Colon (tissue), 2 donors: ENCODE results near the gene COASY.
"Not testable (repeated sequence)": the region's sequence is repeated elsewhere in the genome, so short reads cannot be mapped to it uniquely, and the experiment has no call there.

ENCODE experiments used
- FAIRE-seq: peaks from 2 replicates; lab custom pipeline; 2012; peaks lifted over from hg19 to GRCh38; lab: Jason Lieb, UNC
- donor health status: control.
- donor health status: control.

COASY gene

DNA sequence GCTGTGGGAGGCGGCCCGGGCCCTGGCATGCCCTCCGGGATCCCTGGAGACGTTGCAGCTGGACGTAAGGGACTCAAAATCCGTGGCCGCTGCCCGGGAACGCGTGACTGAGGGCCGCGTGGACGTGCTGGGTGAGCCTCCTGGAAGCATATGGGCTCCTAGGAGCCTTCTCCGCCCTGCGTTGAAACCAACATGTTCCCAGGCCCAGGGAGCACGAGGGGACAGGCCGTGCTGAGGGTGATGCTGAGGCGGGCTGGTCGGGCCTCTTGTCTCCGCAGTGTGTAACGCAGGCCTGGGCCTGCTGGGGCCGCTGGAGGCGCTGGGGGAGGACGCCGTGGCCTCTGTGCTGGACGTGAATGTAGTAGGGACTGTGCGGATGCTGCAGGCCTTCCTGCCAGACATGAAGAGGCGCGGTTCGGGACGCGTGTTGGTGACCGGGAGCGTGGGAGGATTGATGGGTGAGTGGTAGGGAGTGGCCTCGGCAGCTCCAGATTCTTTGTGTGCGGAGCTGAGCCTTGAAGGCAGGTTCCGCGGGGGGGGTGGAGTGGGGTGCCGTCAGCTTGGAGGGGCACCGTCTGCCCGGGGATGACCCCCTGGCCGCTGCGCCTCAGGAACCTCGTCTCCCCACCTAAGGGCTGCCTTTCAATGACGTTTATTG, 8.7 kb upstream of the COASY start:
- FAIRE-seq, result no peak

DNA sequence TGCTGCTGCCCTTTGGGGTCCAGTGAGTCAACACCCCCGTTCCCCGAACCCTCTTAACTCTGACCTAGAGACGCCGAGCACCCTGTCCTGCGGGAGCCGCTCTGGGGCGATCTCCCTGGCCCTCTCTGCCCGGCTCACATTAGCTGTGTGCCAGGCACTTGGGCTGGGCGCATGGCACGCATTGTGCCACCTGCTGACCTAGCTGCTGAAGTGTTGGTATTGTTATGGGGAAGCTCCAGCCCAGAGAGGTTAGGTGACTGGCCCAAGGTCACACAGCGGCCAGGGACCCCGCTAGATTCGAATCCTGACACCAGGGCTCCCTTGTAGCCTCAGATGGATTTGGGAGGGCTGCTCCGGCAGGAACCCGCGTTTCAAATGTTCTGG, 8.1 kb upstream of the COASY start:
- no peak for FAIRE-seq

DNA sequence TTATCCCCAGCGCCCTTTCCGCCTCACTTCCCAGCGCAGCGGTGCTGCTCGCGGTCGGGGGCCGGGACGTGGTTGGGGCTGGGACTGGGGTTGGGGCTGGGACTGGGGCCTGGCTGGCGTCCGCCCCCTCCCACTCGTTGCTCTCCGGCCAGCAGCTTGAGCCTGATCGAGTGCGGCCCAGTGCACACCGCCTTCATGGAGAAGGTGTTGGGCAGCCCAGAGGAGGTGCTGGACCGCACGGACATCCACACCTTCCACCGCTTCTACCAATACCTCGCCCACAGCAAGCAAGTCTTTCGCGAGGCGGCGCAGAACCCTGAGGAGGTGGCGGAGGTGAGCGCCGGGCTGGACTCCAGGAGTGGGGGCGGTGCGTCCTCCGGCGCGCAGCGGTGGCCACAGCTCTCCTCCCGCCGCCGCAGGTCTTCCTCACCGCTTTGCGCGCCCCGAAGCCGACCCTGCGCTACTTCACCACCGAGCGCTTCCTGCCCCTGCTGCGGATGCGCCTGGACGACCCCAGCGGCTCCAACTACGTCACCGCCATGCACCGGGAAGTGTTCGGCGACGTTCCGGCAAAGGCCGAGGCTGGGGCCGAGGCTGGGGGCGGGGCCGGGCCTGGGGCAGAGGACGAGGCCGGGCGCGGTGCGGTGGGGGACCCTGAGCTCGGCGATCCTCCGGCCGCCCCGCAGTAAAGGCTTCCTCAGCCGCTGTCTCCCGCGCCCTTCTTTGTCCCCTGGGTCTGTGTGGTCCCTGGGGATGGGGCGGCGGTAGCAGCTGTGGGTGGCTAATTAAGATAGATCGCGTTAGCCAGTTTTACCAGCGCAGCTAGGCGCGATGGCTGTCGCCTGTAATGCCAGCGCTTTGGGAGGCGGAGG, 7.5 kb upstream of the COASY start:
- no peak for FAIRE-seq

DNA sequence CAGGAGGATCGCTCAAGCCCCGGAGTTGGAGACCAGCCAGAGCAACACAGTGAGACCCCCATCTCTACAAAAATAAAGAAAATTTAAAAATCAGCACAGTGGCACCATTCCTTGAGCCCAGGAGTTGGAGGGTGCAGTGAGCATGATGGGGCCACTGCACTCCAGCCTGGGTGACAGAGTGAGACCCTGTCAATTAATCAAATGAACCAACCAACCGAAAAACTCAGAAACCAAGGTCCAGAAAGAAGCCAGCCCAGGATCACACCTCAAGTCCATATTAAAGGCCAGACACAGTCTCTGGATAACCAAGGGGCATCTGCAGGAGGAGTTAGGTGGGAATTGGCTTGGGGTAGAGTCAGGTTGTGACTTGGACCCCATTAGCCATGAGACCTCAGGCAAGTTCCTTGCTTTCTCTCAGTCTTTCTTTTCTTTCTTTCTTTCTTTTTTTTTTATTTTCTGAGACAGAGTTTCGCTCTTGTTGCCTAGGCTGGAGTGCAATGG, 6.8 kb upstream of the COASY start:
- no peak for FAIRE-seq

DNA sequence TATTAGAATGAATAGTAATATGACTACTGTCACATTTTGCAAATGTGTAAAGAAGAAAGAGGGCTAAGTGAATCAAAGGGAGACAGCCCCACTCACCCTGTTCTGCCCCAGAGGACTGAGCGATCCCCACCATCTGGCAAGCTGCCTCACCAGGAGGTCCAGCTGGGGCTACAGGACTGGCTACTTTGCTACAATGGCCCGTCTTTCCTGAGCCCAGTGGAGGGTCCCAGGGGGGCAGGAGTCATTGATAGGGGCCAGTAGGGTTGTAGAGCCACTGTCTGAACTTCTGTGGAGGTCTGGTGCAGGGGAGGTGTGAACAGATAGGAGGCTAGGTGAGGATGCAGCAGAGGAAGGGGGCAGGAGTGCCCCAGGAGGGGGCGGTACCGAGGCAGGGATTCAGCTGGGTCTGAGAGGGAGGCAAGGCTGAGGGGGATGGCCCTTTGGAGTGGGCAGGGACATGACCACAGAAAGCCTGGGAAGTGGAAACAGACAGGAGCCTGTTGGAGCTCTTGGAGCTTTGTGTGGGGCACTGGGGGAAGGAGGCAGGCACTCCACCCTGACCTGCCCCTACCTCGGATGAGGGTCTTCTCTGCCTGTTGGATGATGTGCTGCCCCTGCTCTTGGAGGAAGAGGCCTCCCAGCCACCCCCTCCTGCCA, 5.9 kb upstream of the COASY start:
- not testable (repeated sequence) for FAIRE-seq

DNA sequence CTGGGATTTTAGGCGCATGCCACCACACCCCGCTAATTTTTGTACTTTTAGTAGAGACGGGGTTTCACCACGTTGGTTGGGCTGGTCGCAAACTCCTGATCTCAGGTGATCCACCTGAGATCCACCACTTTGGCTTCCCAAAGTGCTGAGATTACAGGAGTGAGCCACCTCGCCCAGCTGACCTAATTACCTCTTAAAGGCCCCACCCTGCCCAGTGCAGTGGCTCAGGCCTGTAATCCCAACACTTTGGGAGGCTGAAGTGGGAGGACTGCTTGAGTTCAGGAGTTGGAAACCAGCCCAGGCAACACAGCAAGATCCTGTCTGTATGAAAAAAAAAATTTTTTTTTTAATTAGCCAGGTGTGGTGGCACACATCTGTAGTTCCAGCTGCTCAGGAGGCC, 2.9 kb upstream of the COASY start:
- no peak for FAIRE-seq

DNA sequence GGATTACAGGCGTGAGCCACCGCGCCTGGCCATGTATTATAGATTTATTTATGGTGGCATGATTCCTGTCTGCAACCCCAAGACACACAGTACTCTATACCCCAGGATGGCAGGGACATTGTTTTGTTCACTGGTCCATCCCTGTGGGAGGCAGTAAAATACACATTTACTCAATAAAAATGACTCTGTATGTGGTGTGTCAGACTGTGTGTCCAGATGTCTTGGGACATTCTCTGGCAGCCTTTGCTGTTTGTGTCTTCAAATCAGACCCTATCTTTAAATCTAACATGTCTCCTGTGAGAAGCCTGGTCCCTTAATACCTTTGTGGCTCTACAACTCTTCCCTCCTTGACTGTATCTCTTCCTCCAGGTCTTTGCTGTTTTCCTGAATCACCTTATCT, 1.7 kb upstream of the COASY start:
- FAIRE-seq, result no peak

DNA sequence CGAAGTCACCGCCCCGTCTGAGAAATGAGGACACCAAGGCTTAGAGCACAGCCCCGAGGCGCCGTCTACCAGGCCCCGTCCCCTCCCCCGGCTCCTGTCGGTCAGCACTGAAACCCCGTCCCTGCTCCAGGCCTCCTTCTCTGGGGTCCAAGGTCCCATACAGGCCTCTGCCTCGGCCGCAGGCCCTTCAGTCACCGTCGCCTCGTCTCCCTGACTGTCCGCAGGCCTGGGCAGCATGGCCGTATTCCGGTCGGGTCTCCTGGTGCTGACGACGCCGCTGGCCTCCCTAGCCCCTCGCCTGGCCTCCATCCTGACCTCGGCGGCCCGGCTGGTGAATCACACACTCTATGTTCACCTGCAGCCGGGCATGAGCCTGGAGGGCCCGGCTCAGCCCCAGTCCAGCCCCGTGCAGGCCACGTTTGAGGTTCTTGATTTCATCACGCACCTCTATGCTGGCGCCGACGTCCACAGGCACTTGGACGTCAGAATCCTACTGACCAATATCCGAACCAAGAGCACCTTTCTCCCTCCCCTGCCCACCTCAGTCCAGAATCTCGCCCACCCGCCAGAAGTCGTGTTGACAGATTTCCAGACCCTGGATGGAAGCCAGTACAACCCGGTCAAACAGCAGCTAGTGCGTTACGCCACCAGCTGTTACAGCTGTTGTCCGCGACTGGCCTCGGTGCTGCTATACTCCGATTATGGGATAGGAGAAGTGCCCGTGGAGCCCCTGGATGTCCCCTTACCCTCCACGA, 617 bp downstream of the COASY start:
- no peak for FAIRE-seq

DNA sequence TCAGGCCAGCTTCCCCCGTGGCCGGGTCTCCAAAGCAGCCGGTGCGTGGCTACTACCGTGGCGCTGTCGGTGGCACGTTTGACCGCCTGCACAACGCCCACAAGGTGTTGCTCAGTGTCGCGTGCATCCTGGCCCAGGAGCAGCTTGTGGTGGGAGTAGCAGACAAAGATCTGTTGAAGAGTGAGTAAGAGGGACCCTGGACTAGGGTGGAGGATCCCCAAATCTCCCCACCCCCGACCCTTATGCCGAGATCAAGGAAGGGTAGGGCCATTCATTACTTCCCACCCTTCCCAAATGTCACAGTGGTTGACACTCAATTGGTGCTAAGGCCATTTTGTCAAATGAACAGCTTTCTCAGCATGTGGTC, 1.2 kb downstream of the COASY start:
- no peak for FAIRE-seq

DNA sequence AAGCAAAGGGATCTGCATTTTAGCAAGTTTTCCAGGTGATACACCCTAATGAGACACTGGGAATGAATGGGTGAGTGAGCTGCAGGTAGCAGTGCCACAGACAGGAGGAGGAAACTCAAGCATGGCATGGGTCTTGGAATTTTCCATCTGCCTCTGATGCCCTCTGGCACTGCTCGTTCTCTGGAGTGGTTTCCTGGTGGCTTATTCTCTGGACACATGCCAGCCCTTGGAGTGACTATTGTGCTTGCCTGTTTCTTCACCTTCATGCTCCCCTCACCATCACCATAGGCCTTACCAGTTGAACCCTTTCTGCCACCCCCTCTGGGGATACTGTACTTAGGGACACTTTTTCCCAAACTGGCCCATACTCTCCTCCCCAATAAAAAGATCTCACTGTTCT, 1.6 kb downstream of the COASY start:
- no peak for FAIRE-seq

DNA sequence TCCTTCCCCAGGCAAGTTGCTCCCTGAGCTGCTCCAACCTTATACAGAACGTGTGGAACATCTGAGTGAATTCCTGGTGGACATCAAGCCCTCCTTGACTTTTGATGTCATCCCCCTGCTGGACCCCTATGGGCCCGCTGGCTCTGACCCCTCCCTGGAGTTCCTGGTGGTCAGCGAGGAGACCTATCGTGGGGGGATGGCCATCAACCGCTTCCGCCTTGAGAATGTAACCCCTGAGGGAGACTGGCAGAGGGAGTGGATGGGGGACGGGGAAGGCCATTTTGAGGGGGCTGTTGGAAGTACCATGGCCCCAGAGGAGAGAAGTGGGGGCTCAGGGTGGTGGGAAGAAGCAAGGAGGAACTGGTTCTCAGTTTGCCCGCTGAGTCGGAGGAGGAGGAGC, 2.0 kb downstream of the COASY start:
- FAIRE-seq, result no peak

DNA sequence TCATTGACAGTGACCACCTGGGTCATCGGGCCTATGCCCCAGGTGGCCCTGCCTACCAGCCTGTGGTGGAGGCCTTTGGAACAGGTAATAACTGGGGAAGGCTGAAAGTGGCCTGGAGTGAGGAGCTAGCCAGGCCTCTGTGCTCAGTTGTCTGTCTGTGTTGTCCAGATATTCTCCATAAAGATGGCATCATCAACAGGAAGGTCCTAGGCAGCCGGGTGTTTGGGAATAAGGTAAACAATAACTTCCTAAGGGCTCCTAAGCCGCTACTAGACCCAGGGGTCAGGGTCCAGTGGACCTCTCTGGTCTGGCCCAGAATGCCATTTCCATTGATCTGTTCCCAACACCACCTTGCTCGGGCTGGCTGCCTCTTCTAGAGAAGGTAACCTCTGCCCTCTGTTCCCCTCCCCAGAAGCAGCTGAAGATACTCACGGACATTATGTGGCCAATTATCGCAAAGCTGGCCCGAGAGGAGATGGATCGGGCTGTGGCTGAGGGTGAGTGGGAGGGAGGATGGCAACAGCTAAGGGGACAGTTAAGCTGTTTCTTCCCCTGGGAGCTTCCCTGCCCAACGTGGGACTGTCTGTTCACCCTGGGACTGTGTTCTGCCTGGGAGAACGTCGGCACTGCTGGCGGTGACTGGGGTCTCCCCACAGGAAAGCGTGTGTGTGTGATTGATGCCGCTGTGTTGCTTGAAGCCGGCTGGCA, 3.0 kb downstream of the COASY start:
- FAIRE-seq, result no peak

DNA sequence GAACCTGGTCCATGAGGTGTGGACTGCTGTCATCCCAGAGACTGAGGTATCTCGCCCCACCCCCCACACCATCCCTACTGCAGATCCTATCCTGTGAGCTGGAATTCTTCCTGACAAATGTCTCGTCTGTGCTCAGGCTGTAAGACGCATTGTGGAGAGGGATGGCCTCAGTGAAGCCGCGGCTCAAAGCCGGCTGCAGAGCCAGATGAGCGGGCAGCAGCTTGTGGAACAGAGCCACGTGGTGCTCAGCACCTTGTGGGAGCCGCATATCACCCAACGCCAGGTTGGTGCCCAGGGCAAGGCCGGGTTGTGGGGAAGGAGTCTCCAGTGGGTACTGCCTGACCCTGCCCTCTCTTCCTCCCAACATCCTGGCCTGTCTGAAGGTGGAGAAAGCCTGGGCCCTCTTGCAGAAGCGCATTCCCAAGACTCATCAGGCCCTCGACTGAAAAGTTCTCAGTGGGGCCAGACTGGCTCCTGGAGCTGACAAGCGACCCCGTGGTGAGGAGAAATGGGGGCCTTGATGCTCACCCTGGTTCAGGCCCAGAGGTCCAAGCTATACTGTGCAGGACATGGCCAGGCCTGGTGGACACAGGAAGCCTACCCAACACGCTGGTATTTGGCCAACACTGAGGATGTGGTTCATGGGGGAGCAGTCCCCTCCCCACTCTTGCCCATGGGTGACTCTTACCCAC, 3.7 kb downstream of the COASY start:
- FAIRE-seq, result no peak

DNA sequence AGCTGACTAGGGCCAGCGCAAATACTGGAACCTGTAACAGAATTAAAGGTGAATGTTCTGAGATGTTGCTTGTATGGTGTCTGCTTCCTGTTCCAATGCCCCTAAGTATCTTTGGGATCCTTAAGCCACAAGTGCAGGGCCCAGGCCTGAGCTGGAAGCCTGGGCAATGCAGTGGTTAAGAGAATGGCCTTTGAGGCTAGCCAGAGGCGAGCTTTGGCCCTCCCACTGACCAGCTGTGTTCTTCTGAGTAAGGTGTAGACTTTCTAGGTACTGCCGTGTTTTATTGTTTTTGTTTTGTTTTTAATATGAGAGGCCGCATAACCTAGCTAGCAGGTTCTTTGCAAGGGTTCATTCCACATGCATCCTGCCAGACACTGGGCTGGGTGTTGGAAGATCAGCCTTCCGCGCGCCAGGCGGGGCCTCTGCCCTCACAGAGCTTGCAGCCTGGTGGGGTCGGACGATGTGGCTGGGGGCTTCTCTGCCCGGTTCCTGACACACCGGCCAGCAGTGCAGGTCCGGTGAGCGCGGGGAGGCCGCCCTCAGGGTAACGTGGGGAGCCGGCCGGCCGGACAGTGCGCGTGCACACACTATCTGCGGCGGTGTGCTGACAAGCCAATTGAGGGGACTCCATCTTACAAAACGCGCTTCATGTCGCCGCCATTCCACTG, 4.4 kb downstream of the COASY start:
- FAIRE-seq, result no peak

DNA sequence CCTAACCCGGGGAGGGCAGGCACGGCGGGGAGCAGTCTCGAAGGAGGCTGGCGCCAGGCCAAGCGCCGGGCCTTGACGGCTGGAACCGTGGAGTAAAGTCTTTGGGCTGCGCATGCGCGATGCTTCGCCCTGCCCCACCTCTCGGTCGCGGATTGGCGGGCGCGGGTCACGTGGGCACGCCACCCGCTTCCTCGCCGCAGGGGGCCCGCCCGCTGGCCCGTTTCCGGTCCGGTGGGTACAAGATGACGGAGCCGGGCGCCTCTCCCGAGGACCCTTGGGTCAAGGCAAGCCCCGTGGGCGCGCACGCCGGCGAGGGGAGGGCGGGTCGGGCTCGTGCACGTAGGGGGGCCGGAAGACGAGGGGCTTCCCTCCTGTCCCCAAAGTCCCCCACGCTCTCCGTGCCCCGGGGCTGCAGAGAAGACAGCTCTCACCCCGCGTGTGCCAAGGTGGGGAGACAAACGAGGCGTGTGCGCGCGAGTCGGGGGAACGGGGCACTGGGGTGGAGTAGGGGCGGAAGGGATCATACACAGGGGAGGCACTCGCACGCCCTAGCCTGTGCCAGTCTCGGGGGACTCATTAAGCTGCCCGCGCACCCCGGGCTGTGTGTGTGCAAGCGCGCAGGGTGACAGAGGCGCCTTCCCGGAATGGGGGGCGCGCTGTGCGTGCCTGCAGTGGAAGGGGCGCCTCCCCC, 5.1 kb downstream of the COASY start, which contains the start of gene MLX:
MLX (plus strand) TSS at position 218 of the 691 bp plus-strand sequence; CDS start at position 243, 25 bp downstream.
- FAIRE-seq, result no peak

DNA sequence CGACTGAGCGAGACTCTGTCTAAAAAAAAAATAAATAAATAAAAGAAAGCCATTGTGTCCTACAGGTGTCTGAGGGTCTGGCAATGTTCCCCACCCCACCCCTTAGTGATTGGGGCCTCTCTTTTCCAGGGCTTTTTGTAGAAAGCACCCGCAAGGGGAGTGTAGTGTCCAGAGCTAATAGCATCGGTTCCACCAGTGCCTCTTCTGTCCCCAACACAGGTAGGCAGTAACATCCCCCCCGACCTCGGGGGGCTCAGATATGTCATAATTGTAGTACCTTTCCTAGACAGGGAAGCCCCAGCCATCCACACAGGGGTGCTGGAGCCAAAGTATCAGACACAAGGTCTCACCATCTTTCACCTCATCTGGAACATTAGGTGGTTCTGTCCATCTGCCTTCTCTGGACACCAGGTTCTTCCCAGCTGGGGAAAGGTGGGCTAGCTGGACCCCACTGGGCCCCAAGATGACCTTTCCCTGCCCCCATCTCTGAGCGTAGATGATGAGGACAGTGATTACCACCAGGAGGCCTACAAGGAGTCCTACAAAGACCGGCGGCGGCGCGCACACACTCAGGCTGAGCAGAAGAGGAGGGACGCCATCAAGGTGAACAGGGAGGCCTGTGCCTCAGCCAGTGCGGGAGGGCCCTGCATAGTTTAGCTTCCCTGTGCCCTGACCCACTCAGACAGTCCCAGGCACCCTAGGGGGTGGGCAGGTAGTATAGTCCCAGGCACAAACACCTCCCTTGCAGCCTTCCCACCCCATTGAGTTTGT, 6.6 kb downstream of the COASY start:
- FAIRE-seq, result no peak

DNA sequence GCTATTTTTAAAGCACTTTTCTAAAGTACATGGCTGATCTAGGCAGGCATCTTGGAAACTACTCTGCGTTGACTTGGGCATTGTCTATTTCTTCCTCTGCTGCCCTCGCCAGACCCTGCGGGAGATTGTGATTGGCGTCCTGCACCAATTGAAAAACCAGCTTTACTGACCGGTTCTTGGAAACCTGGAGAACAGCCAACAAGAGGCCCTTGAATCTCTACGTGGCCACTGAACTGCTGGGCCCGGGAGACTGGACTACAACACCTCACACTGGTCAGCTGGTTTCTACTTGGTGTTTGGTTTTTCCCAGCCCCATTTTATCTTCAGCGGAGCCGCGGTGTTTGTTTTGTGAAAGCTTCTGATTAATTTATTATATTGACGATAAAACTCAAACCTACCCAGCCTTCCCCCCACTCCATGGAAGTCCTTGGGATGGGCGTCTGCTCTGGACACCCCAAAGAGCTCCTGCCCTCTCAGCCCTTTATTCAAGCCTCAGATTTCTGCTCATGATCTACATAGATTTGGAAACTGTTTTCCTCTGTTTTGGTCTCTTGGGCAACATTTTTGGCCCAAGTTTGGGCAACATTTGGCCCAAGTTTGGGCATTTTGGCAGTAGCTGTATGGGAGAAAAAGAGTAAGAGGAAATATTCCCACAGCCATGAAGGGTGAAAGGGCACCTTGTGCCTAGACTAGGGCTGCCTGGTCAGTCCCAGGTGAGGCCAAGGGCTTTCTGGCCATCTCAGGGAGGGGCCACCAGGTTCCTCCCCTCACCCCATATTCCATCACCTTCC, 9.7 kb downstream of the COASY start:
- FAIRE-seq, result no peak

DNA sequence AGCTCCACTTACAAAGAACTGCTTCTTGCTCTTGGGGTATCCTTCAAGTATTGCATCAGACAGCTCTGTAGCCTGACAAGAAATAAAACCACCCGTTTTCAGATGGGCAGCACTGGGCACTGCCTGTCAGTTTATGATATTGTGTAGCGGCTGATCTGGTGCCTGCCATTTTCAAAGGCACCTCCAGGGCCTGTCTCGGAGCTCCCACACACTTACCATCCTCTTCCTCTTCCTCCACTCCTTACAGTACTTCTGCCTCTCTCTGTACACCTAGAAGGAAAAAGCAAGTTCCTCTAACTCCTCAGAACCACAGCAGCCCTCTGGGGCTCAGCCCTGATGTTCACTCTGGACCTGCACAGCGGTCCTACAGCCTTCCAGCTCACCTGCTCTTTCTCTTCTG, 11.1 kb downstream of the COASY start:
- no peak for FAIRE-seq
